Hepatocyte (in vitro differentiated cells): ENCODE data around the gene KCTD17. TPM values are rescaled to one million over a fixed set of nuclear protein-coding genes. Genes with fewer than 3 reads are reported as not detected.

Source experiments
- DNase-seq: peaks from one replicate; pipeline ENCODE4 v3.0.0-alpha.2; 2016; ENCODE audit warnings: low spot score
- H2AFZ ChIP-seq: fragments of 200-600 bp; sonication (generic); 2 replicates; pipeline ENCODE4 v1.6.0; 2016; ENCODE audit warnings: antibody characterized with exemption, mild to moderate bottlenecking
- H3K27ac ChIP-seq: fragments of 200-600 bp; sonication (generic); 2 replicates; pipeline ENCODE4 v1.5.1; 2016; ENCODE audit warnings: mild to moderate bottlenecking
- H3K27me3 ChIP-seq: fragments of 200-600 bp; sonication (generic); 2 replicates; pipeline ENCODE4 v1.6.1; 2016
- H3K36me3 ChIP-seq: fragments of 200-600 bp; sonication (generic); replicated peaks from 2 replicates; pipeline ENCODE4 v1.5.1; 2016; ENCODE audit warnings: low read depth; ENCODE audit not compliant: insufficient read depth
- H3K4me1 ChIP-seq: fragments of 200-600 bp; sonication (generic); 2 replicates; pipeline ENCODE4 v1.5.1; 2016; ENCODE audit warnings: mild to moderate bottlenecking, moderate library complexity; ENCODE audit not compliant: insufficient read depth
- H3K4me2 ChIP-seq: fragments of 200-600 bp; sonication (generic); 2 replicates; pipeline ENCODE4 v1.6.0; 2016
- H3K4me3 ChIP-seq: fragments of 200-600 bp; sonication (generic); 2 replicates; pipeline ENCODE4 v1.5.1; 2016; ENCODE audit warnings: mild to moderate bottlenecking
- H3K79me2 ChIP-seq: fragments of 200-600 bp; sonication (generic); 2 replicates; pipeline ENCODE4 v1.6.0; 2017; ENCODE audit warnings: mild to moderate bottlenecking
- H3K9me2 ChIP-seq: fragments of 200-600 bp; sonication (generic); replicated peaks from 2 replicates; pipeline ENCODE4 v1.6.0; 2017; ENCODE audit warnings: mild to moderate bottlenecking; ENCODE audit not compliant: insufficient read depth
- H3K9me3 ChIP-seq: fragments of 200-600 bp; sonication (generic); 2 replicates; pipeline ENCODE4 v1.5.1; 2016; ENCODE audit warnings: low read depth, mild to moderate bottlenecking
- H4K20me1 ChIP-seq: fragments of 200-600 bp; sonication (generic); 2 replicates; pipeline ENCODE4 v1.6.0; 2016; ENCODE audit warnings: mild to moderate bottlenecking; ENCODE audit not compliant: insufficient read depth, poor library complexity, severe bottlenecking
- EZH2 ChIP-seq: fragments of 200-600 bp; sonication (generic); IDR thresholded peaks from 2 replicates; pipeline ENCODE4 v1.6.1; 2016; ENCODE audit warnings: antibody characterized with exemption, mild to moderate bottlenecking, borderline replicate concordance
- EZH2phosphoT487 ChIP-seq: fragments of 200-600 bp; sonication (generic); IDR thresholded peaks from one replicate; pipeline ENCODE4 v1.6.1; 2018; ENCODE audit warnings: antibody characterized with exemption, mild to moderate bottlenecking, low read depth, moderate library complexity; ENCODE audit not compliant: unreplicated experiment, severe bottlenecking
- WGBS: methylation state at CpG from one replicate; pipeline ENCODE4 v1.1.6; 2016; ENCODE audit warnings: low lambda C conversion rate; ENCODE audit errors: missing lambda C conversion rate; 5-methylcytosine and 5-hydroxymethylcytosine counted together
- polyA plus RNA-seq: library from polyadenylated mRNA; unstranded; fragments of >200 nt; fragmentation: Nextera tagmentation; extraction: Ambion mirVana; gene quantifications from 2 replicates; pipeline ENCODE4 v1.2.1, GENCODE V29; 2016
- total RNA-seq: library from RNA; depleted of rRNA; stranded (reverse); fragments of >200 nt; gene quantifications from 2 replicates; pipeline ENCODE4 v1.2.3, GENCODE V29; 2014
- TF ChIP-seq, protein P1 (sequence below): fragments of 200-600 bp; sonication (generic); IDR thresholded peaks from 2 replicates; pipeline ENCODE4 v1.5.1; 2016; ENCODE audit warnings: antibody characterized with exemption, mild to moderate bottlenecking; ENCODE audit not compliant: poor library complexity

The KCTD17 gene, protein sequence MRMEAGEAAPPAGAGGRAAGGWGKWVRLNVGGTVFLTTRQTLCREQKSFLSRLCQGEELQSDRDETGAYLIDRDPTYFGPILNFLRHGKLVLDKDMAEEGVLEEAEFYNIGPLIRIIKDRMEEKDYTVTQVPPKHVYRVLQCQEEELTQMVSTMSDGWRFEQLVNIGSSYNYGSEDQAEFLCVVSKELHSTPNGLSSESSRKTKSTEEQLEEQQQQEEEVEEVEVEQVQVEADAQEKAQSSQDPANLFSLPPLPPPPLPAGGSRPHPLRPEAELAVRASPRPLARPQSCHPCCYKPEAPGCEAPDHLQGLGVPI
- 15.2 and 22.6 TPM in 2 replicates for total RNA-seq
- polyA plus RNA-seq = 25.4 and 33.4 TPM in 2 replicates

DNA sequence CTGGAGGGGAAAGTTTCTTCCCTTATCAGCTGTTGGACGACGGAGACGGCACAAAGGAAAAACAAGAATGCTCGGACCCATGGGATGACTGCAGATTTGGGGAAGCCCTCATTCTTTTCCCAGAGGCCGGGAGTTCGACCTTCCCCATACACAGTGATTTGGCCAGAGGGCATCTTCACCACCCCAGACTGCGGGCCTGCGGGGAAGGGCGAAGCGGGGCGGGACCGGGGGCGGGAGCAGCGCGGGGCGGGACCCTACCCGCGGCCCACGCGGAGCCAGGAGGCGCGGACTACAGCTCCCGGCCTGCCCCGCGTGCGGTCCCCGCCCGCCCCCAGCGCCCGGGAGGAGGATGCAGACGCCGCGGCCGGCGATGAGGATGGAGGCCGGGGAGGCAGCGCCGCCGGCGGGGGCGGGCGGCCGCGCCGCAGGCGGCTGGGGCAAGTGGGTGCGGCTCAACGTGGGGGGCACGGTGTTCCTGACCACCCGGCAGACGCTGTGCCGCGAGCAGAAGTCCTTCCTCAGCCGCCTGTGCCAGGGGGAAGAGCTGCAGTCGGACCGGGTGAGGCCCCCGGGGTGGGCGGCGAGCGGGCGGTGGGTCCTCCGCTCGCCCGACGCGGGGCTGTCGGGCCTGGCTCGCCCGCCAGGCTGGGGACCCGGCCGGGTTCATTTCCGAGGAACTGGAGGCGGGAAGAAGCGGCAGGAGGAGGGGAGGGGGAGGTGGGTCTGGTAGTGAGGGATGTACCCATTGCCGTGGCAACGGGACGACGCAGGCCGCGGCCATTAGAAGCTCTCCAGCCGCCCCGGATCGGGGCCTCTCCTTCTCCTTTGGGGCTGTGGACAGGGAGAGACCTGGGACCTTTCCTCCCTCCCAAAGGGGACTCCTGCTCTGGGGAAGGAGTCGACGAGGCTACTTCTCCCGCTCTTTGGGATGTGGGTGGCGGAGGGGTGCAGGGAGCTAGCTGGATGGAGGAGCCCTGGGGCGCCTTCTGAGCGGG lies at the start of gene KCTD17:
Gene KCTD17 (plus strand): TSS at position 352 of the 995 bp plus-strand sequence. CDS start 19 bp downstream, at position 371.
- no peaks in the 10 kb centered on the region for H4K20me1 ChIP-seq
- no peaks in the 10 kb centered on the region for H3K9me2 ChIP-seq
- no peaks in the 10 kb centered on the region for H3K9me3 ChIP-seq
- no peak within 1 kb of the TSS for H3K27ac ChIP-seq
- H2AFZ ChIP-seq = peak within 1 kb of the TSS; percentile 92
- peak within 1 kb of the TSS; percentile 93 for H3K4me3 ChIP-seq
- DNase-seq = peak; percentile 85
- no peaks in the 10 kb centered on the region for H3K36me3 ChIP-seq
- H3K27me3 ChIP-seq = no peaks in the 10 kb centered on the region
- H3K4me1 ChIP-seq = peaks cover 5% of the 10 kb centered on the region
- TF ChIP-seq EZH2 (no peak), EZH2phosphoT487 (no peak)
- TF ChIP-seq, protein P1, sequence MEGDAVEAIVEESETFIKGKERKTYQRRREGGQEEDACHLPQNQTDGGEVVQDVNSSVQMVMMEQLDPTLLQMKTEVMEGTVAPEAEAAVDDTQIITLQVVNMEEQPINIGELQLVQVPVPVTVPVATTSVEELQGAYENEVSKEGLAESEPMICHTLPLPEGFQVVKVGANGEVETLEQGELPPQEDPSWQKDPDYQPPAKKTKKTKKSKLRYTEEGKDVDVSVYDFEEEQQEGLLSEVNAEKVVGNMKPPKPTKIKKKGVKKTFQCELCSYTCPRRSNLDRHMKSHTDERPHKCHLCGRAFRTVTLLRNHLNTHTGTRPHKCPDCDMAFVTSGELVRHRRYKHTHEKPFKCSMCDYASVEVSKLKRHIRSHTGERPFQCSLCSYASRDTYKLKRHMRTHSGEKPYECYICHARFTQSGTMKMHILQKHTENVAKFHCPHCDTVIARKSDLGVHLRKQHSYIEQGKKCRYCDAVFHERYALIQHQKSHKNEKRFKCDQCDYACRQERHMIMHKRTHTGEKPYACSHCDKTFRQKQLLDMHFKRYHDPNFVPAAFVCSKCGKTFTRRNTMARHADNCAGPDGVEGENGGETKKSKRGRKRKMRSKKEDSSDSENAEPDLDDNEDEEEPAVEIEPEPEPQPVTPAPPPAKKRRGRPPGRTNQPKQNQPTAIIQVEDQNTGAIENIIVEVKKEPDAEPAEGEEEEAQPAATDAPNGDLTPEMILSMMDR = no peak
- H3K79me2 ChIP-seq = no peaks in the 10 kb centered on the region
- H3K4me2 ChIP-seq = peak within 1 kb of the TSS; percentile 93
- WGBS = 17% methylated on average over 25 of the region's 89 CpGs

DNA sequence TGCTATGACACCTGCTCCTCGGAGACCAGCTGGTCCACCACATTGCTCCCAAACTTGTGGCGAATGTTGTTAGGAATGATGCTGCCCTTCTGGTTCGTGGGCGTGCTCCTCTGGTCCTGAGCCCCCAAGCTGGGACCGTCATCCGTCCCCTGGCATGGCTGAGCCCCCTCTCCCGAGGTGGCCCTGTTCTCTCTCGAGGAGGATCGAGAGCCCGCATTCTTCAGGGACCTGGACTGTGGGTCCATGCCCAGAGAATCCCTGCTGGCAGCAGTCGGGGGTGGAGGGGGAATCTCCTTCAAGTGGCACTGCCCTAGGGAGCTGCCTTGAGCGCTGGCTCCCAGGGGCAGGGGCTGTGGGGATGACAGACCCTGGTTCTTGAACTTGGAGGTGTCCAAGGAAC lies 49.7 kb upstream of the KCTD17 start:
- Histone ChIP-seq H3K27me3 (no peaks in the 10 kb centered on the region), H3K4me3 (no peak overlapping the region), H3K4me2 (no peak overlapping the region), H2AFZ (no peak overlapping the region), H3K4me1 (no peaks in the 10 kb centered on the region), H3K79me2 (no peaks in the 10 kb centered on the region), H3K9me2 (no peaks in the 10 kb centered on the region), H3K27ac (no peak overlapping the region), H4K20me1 (no peaks in the 10 kb centered on the region), H3K36me3 (no peaks in the 10 kb centered on the region), H3K9me3 (no peaks in the 10 kb centered on the region)
- TF ChIP-seq EZH2 (no peak), EZH2phosphoT487 (no peak)
- TF ChIP-seq, protein P1 = no peak
- DNase-seq = no peak
- 91% methylated on average over 12 of the region's 12 CpGs for WGBS

DNA sequence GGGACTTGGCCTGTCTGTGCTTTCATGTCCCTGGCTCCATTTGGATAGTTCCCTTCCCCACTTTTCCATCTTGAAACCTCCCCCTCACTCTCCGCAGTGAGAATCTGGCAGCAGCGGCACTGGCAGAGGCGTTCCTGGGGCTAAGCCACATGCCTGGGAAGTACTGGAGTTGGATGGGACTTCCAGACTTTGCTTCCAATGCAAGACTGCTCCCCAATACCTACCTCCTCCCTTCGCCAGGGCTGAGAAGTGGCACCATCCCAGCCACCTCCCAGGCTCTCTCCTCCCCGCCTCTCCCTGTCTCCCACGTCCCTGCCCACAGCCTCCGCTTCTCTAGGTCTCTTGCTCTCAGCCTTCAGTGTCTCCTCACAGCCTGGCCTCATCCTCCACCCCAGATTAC lies 48.9 kb upstream of the KCTD17 start:
- no peak overlapping the region for H3K4me3 ChIP-seq
- no peaks in the 10 kb centered on the region for H3K27me3 ChIP-seq
- no peaks in the 10 kb centered on the region for H4K20me1 ChIP-seq
- no peaks in the 10 kb centered on the region for H3K4me1 ChIP-seq
- 92% methylated on average over 7 of the region's 7 CpGs for WGBS
- H3K9me3 ChIP-seq = no peaks in the 10 kb centered on the region
- no peaks in the 10 kb centered on the region for H3K36me3 ChIP-seq
- DNase-seq = no peak
- no peak overlapping the region for H3K27ac ChIP-seq
- H2AFZ ChIP-seq = no peak overlapping the region
- no peaks in the 10 kb centered on the region for H3K9me2 ChIP-seq
- TF ChIP-seq EZH2 (no peak), EZH2phosphoT487 (no peak)
- TF ChIP-seq, protein P1 = no peak
- H3K79me2 ChIP-seq = no peaks in the 10 kb centered on the region
- H3K4me2 ChIP-seq = no peak overlapping the region
